Measurements from ENCODE around the gene HERC3. TPM values are rescaled to one million over a fixed set of nuclear protein-coding genes. Genes with fewer than 3 reads are reported as not detected.

Gene HERC3
- total and polyA plus RNA-seq, 10 of the 15 experiments (the other 5 are each of a cell fraction or from before 2014, with no cell fraction given), result 0.52 to 18.2 (median 2.8) TPM

GRCh38 chr4:88591787-88592599 lies at the start of gene HERC3 (continued):
- no peak for TF ChIP-seq RELB (IDR thresholded peaks at IDR 0.05; ENCODE audit: low read depth)
- TF ChIP-seq EZH2 (IDR thresholded peaks at IDR 0.05; ENCODE audit: borderline replicate concordance, control insufficient read depth, low read depth, low read length), result no peak
- TF ChIP-seq YBX1 (IDR thresholded peaks at IDR 0.05), result no peak
- TF ChIP-seq NR2F1 (conservative IDR thresholded peaks at IDR 0.05), result no peak
- no peak for TF ChIP-seq TARDBP (IDR thresholded peaks at IDR 0.05; ENCODE audit: borderline replicate concordance)
- peak; percentile 63 for TF ChIP-seq POLR2A (IDR thresholded peaks at IDR 0.05; ENCODE audit: low read depth, low read length)
- TF ChIP-seq YY1 (IDR thresholded peaks at IDR 0.05; ENCODE audit: low read depth, low read length), result peak; percentile 56; the same call in 1 of the 2 replicates
- peak; percentile 47 for TF ChIP-seq IKZF1 (conservative IDR thresholded peaks at IDR 0.05)
- no peak for TF ChIP-seq KAT2A (conservative IDR thresholded peaks at IDR 0.05; ENCODE audit: control insufficient read depth, low read depth, low read length)

GRCh38 chr4:88549815-88550214 lies 42.5 kb upstream of the HERC3 start:
- no peak overlapping the region for H2AFZ ChIP-seq (ENCODE audit: control insufficient read depth, low read depth, low read length)
- in situ Hi-C loops (cut with MboI), result no loop called here
- no peak for ATAC-seq
- no peaks in the 10 kb centered on the region for H3K4me1 ChIP-seq (ENCODE audit: control insufficient read depth, insufficient read depth, low read length)
- no peaks in the 10 kb centered on the region for H3K36me3 ChIP-seq (ENCODE audit: control insufficient read depth in 2 of 2, insufficient read depth in 2 of 2, low read length in 1 of 2)
- no peaks in the 10 kb centered on the region for H4K20me1 ChIP-seq (ENCODE audit: control insufficient read depth, insufficient read depth)
- POLR2A ChIA-PET, result no interaction called here
- no peak overlapping the region for H3K27ac ChIP-seq (ENCODE audit: control insufficient read depth, insufficient read depth)
- H3K4me3 ChIP-seq, result no peak overlapping the region
- intact Hi-C loops (cut with micrococcal nuclease; ENCODE audit: unreplicated experiment), result no loop called here
- no peak for DNase-seq (ENCODE audit: low read depth, low spot score)
- H3K4me2 ChIP-seq (ENCODE audit: control insufficient read depth, insufficient read depth), result no peak overlapping the region
- no peaks in the 10 kb centered on the region for H3K79me2 ChIP-seq (ENCODE audit: control insufficient read depth, insufficient read depth, low read length)
- TF ChIP-seq ZNF622 (IDR thresholded peaks at IDR 0.05) (no peak), ZNF592 (IDR thresholded peaks at IDR 0.05) (no peak)
- no TSS peak for BruUV-seq (replicated peaks)
- SMC1A ChIA-PET (ENCODE audit: uncharacterized antibody, unreplicated experiment), result no interaction called here
- H3K9me3 ChIP-seq (replicated peaks; ENCODE audit: control insufficient read depth, insufficient read depth, low read length), result no peaks in the 10 kb centered on the region; the same call in 2 of the 3 replicates
- H3K27me3 ChIP-seq (replicated peaks in 1 of 2; ENCODE audit: control insufficient read depth in 2 of 2, insufficient read depth in 2 of 2, low read length in 1 of 2), result no peaks in the 10 kb centered on the region
- CTCF ChIA-PET, result no interaction called here
- no peak overlapping the region for H3K9ac ChIP-seq (ENCODE audit: control insufficient read depth, insufficient read depth, low read length)
- 57% methylated on average over 7 of the region's 7 CpGs for WGBS (ENCODE audit: insufficient coverage, insufficient replicate concordance, low lambda C conversion rate, missing lambda C conversion rate)
- RAD21 ChIA-PET (ENCODE audit: unreplicated experiment), result no interaction called here
- FAIRE-seq, result no peak
